Stimulated activated CD4-positive, alpha-beta T cell treated with anti-CD3 and anti-CD28 coated beads, TNF-alpha, amount 100 ng/mL, for 1 hour (primary cell): ENCODE measurements around the gene ZNF148.

Experiments used
- DNase-seq, 3 donors: peaks; one replicate each; pipeline ENCODE4 v3.0.0-alpha.2; 2020; ENCODE audit warnings: low read depth in 3 of 3, low spot score in 1 of 3

The ZNF148 gene

GRCh38 chr3:125192190-125193035 lies 182.7 kb downstream of the ZNF148 start:
- DNase-seq = no peak

DNA sequence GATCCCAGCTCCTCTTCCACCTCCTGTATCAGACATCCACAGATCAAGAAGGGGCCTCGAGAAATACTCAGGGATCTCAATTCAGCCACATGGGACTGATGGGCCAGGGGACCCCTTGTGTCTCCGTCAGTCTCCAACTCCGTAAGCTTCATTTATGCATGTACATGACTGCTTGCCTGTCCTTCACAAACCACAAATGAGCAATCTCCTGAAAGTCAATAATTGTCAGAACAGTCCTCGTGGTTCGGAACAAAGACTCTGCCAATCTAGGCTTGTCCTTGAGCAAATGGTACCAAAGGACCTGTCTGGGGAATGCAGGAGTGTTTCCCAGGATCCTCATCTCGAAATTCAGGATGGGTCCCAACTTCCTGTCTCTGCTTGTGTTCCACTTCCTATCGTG lies 183.4 kb downstream of the ZNF148 start:
- no peak for DNase-seq

DNA sequence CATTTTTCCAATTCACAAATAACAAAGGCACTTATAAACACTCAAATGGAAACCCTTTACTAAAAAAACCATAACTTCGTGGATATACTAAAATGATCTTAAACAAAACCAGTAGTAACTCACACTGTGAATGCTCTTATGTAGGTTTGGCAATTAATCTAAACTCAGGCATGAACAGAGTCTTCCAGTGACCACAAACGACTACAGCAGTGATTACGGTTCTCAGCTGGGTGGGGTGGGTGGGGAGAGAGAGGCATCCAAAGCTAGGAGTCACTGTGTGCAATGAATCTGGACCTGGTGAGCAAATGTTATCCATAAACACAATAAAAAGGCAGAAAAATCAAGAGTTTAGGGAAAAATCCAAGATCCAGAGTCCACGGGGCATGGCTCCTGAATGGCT lies 183.9 kb downstream of the ZNF148 start:
- DNase-seq = no peak

GRCh38 chr3:125190786-125191185 lies 184.3 kb downstream of the ZNF148 start:
- DNase-seq = no peak

DNA sequence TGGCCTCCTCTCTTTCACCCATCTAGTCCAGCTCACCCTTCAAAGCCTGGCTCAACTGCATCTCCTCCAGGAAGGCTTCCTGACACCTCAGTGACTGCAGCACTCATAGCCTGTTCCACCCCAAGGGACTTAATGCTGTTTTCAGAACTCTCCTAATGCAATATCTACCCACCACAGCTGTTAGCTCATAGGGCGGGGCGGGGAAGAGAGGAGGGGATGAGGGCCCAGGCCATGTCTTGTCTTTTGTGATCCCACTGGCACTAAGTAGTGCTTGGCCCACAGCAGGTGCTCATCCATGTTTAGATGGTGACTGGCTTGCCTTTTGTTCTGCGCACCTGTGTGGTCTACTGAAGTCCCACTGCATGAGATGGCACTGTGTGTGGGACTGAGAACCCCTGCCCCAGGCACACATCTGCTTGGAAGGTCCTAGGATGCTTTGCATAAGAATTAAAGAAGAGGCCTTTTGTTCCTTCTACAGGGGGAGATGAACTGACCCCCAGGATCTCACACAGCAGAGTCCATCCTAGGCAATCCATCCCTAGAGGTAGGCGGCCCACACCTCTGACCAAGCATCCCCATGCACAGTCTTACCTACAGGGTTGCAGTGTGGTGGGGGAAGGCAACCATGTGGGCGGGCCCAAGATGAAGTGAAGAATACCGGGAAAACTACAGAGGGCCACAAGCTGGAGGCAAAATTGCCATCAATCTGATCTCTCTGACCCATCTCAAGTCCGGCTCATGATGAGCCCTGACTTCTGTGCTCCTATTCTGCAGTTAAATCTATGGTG lies 185.6 kb downstream of the ZNF148 start:
- DNase-seq = no peak

DNA sequence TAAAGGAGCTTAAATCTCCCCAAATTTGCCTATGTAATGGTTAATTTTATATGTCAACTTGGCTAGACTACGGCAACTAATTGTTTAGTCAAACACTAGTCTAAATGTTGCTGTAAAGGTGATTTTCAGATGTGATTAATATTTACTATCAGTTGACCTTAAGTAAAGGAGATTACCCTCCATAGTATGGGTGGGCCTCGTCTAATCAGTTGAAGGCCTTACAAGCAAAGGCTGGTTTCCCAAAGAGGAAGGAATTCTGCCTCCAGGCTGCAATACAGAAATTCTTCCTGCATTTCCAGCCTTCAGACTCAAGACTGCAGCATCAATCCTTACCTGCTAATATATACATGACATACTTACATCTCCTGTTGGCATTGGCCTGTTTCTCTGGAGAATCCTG lies 186.2 kb downstream of the ZNF148 start:
- no peak for DNase-seq

- DNase-seq = no peak
Measured at GRCh38 chr3:125187599-125187910, 187.6 kb downstream of the ZNF148 start.

- no peak for DNase-seq
Measured at GRCh38 chr3:125186800-125187598, 188.1 kb downstream of the ZNF148 start.

- no peak for DNase-seq
Measured at GRCh38 chr3:125186261-125186787, 188.8 kb downstream of the ZNF148 start.

DNA sequence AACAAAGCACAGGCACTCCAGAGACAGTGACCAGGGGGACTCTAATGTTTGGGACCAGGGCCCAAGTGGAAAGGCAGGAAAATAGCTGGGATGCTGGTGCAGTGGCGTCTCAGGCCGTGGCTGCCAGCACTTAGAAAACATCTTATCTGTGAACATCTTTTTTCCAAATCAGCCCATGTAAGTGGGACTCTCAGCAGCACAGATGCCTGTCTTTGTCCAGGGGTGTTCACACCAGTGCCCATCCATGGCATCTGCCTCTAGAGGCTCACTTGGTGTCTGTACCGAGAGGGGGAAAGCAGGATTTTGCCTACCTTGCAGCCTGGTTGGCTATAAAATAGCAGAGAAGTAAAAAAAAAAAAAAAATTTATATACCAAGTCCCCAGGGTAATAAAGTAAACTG lies 189.3 kb downstream of the ZNF148 start:
- no peak for DNase-seq

DNA sequence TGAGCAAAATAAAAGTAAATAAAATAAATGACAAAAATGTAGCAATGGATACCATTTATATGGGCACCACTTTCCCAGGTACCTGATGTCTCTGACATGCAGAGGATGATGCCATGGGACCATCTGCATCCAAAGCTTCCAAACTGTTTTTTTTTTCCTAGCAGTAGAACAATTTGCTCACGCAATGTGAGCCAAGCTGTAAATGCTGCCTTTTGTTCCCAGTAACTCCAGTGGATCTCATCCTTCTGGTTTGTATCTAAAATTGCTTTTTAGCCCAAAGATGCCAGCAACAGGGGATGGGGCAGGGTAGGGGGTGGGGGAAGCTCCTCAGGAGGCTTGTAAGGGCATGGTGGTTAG lies 195.3 kb downstream of the ZNF148 start:
- DNase-seq = no peak

- no peak for DNase-seq
Measured at GRCh38 chr3:125179143-125179883, 195.8 kb downstream of the ZNF148 start.

- DNase-seq = no peak
Measured at GRCh38 chr3:125177746-125178145, 197.4 kb downstream of the ZNF148 start.
